ENCODE measurements around the gene LOXL1.

LOXL1 gene

GRCh38 chr15:73941449-73941848 is 15.2 kb downstream of the LOXL1 start:
- DNase-seq, result no peak

GRCh38 chr15:73941871-73942635 is 15.8 kb downstream of the LOXL1 start:
- DNase-seq, result no peak

GRCh38 chr15:73942751-73943270 is 16.5 kb downstream of the LOXL1 start:
- no peak for DNase-seq

- no peak for DNase-seq
Observed at GRCh38 chr15:73944161-73945129, 18.2 kb downstream of the LOXL1 start.

GRCh38 chr15:73945130-73945508 is 18.9 kb downstream of the LOXL1 start:
- DNase-seq, result no peak

GRCh38 chr15:73946046-73946721 is 19.9 kb downstream of the LOXL1 start:
- no peak for DNase-seq

- DNase-seq, result no peak
Observed at GRCh38 chr15:73946795-73947370, 20.6 kb downstream of the LOXL1 start.

- DNase-seq, result no peak
Observed at GRCh38 chr15:73947651-73948050, 21.4 kb downstream of the LOXL1 start.

GRCh38 chr15:73948396-73948795 is 22.1 kb downstream of the LOXL1 start:
- DNase-seq, result no peak

- DNase-seq, result no peak
Observed at GRCh38 chr15:73948982-73949381, 22.7 kb downstream of the LOXL1 start.

GRCh38 chr15:73949496-73949895 is 23.2 kb downstream of the LOXL1 start:
- DNase-seq, result no peak

- DNase-seq, result no peak
Observed at GRCh38 chr15:73950479-73950830, 24.2 kb downstream of the LOXL1 start.

GRCh38 chr15:73950831-73951561 is 24.7 kb downstream of the LOXL1 start:
- DNase-seq, result peak; percentile 82

GRCh38 chr15:73951601-73952000 is 25.3 kb downstream of the LOXL1 start:
- no peak for DNase-seq

- no peak for DNase-seq
Observed at GRCh38 chr15:73952171-73952912, 26.1 kb downstream of the LOXL1 start.

GRCh38 chr15:73952913-73953750 is 26.9 kb downstream of the LOXL1 start:
- no peak for DNase-seq

GRCh38 chr15:73954188-73955145 is 28.2 kb downstream of the LOXL1 start:
- DNase-seq, result no peak

GRCh38 chr15:73955326-73955725 is 29.1 kb downstream of the LOXL1 start:
- no peak for DNase-seq
